Measurements from ENCODE around the gene TNFRSF14.

The TNFRSF14 gene

DNA sequence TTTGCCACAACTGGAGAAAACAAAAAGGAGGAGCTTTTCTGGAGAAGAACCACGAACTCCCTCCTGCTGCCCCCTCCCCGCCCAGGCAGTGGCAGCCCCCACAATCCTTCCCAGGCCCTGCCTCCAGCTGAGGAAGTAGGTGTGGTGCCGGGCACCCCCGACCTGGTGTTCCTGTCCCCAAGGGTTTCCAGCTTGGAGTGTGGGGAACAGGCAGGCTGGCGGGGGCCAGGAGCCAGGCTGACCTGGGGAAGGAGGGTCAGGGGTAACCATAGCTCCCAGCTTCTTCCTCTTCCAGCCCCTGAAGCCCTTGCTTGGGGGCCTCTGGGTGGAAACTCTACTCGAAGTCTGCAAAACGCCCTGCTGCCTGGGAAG is 21.9 kb upstream of the TNFRSF14 start:
- Histone ChIP-seq H3K27ac (ENCODE audit: low read depth, low read length) (no peak overlapping the region), H3K9me3 (ENCODE audit: insufficient read depth, low read length) (no peaks in the 10 kb centered on the region), H3K9me2 (replicated peaks; ENCODE audit: insufficient read depth, low read length) (no peaks in the 10 kb centered on the region), H3K36me3 (ENCODE audit: low read length) (no peaks in the 10 kb centered on the region), H3K27me3 (ENCODE audit: low read length) (no peaks in the 10 kb centered on the region), H3K9ac (ENCODE audit: low read length) (no peak overlapping the region), H2AFZ (ENCODE audit: low read depth, low read length, severe bottlenecking) (no peak overlapping the region), H3K4me2 (ENCODE audit: low read depth, low read length, poor library complexity, severe bottlenecking) (no peak overlapping the region), H3K4me3 (ENCODE audit: insufficient read depth, low read length, poor library complexity, severe bottlenecking) (no peak overlapping the region), H3K79me2 (ENCODE audit: insufficient read depth, low read length) (no peaks in the 10 kb centered on the region), H3F3A (ENCODE audit: insufficient read depth) (no peaks in the 10 kb centered on the region), H4K20me1 (ENCODE audit: low read depth, low read length) (no peaks in the 10 kb centered on the region)
- TF ChIP-seq, protein P1, sequence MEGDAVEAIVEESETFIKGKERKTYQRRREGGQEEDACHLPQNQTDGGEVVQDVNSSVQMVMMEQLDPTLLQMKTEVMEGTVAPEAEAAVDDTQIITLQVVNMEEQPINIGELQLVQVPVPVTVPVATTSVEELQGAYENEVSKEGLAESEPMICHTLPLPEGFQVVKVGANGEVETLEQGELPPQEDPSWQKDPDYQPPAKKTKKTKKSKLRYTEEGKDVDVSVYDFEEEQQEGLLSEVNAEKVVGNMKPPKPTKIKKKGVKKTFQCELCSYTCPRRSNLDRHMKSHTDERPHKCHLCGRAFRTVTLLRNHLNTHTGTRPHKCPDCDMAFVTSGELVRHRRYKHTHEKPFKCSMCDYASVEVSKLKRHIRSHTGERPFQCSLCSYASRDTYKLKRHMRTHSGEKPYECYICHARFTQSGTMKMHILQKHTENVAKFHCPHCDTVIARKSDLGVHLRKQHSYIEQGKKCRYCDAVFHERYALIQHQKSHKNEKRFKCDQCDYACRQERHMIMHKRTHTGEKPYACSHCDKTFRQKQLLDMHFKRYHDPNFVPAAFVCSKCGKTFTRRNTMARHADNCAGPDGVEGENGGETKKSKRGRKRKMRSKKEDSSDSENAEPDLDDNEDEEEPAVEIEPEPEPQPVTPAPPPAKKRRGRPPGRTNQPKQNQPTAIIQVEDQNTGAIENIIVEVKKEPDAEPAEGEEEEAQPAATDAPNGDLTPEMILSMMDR (IDR thresholded peaks at IDR 0.05; ENCODE audit: insufficient read depth, low read length, poor library complexity, severe bottlenecking), result no peak
- no peak for TF ChIP-seq EZH2phosphoT487 (conservative IDR thresholded peaks at IDR 0.05; ENCODE audit: low read length)

DNA sequence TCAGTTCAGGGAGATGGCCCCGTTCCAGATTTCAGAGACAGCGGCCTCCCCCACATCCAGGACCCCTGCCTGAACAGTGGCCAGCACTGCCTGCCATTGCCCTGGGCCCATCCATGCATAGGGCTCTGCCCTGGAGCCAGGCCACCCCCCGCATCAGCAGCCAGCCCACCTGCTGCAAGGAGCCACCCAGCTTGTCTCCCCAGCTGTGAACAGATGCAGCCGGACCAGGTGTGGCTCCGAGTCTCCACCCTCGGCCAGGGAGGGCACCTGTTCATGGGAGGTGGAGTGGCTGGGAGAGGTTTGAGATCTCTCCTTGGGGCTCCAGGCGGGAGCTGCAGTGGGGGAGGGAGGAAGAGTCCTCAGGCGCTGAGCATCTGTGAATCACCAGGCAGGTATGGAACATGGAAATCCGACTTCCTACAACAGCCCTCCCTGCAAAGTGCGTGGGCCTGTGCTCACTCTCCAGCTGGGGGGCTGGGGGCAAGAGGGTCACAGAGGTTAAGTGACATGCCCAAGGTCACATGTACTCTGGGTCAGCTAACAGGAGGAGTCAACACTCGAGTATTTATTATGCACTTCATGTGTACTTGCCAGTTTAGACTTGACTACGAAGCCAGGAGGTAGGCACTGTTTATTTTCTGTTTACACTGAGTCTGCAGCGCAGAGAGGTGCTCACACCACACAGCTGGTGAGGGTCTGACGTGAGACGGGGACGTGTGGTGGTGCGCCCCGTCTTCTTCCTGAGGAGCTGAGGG is 21.3 kb upstream of the TNFRSF14 start:
- H2AFZ ChIP-seq (ENCODE audit: low read depth, low read length, severe bottlenecking), result no peak overlapping the region
- H3K4me3 ChIP-seq (ENCODE audit: insufficient read depth, low read length, poor library complexity, severe bottlenecking), result no peak overlapping the region
- H3K9me2 ChIP-seq (replicated peaks; ENCODE audit: insufficient read depth, low read length), result no peaks in the 10 kb centered on the region
- H4K20me1 ChIP-seq (ENCODE audit: low read depth, low read length), result no peaks in the 10 kb centered on the region
- no peaks in the 10 kb centered on the region for H3K27me3 ChIP-seq (ENCODE audit: low read length)
- no peak overlapping the region for H3K4me2 ChIP-seq (ENCODE audit: low read depth, low read length, poor library complexity, severe bottlenecking)
- no peaks in the 10 kb centered on the region for H3K79me2 ChIP-seq (ENCODE audit: insufficient read depth, low read length)
- H3F3A ChIP-seq (ENCODE audit: insufficient read depth), result no peaks in the 10 kb centered on the region
- no peaks in the 10 kb centered on the region for H3K9me3 ChIP-seq (ENCODE audit: insufficient read depth, low read length)
- H3K27ac ChIP-seq (ENCODE audit: low read depth, low read length), result no peak overlapping the region
- no peak for TF ChIP-seq EZH2phosphoT487 (conservative IDR thresholded peaks at IDR 0.05; ENCODE audit: low read length)
- TF ChIP-seq, protein P1 (IDR thresholded peaks at IDR 0.05; ENCODE audit: insufficient read depth, low read length, poor library complexity, severe bottlenecking), result no peak
- no peaks in the 10 kb centered on the region for H3K36me3 ChIP-seq (ENCODE audit: low read length)
- no peak overlapping the region for H3K9ac ChIP-seq (ENCODE audit: low read length)

DNA sequence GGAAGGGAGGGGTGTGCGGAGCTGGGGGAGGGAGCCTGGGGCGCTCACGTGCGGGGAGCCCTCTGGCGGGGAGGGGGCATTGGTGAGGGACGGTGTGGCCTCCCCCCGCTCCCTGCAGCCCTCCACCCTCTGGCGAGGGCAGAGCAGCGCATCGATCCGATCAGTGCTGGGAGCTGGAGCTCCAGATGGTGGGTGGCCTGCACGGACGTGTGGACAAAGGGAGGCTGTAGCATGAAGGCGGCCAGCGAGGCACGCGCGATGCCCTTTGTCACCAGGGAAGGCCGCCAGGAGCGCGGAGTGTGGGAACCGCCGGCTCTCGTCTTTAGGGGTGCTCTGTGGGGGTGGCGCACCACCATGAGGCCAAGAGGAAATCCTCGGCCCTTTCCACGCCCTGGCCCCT is 20.7 kb upstream of the TNFRSF14 start:
- TF ChIP-seq, protein P1 (IDR thresholded peaks at IDR 0.05; ENCODE audit: insufficient read depth, low read length, poor library complexity, severe bottlenecking), result no peak
- no peak for TF ChIP-seq EZH2phosphoT487 (conservative IDR thresholded peaks at IDR 0.05; ENCODE audit: low read length)
- H3K9me3 ChIP-seq (ENCODE audit: insufficient read depth, low read length), result no peaks in the 10 kb centered on the region
- no peaks in the 10 kb centered on the region for H3K36me3 ChIP-seq (ENCODE audit: low read length)
- no peaks in the 10 kb centered on the region for H4K20me1 ChIP-seq (ENCODE audit: low read depth, low read length)
- no peak overlapping the region for H3K27ac ChIP-seq (ENCODE audit: low read depth, low read length)
- no peak overlapping the region for H3K9ac ChIP-seq (ENCODE audit: low read length)
- no peaks in the 10 kb centered on the region for H3K79me2 ChIP-seq (ENCODE audit: insufficient read depth, low read length)
- H2AFZ ChIP-seq (ENCODE audit: low read depth, low read length, severe bottlenecking), result no peak overlapping the region
- no peaks in the 10 kb centered on the region for H3K27me3 ChIP-seq (ENCODE audit: low read length)
- H3K4me2 ChIP-seq (ENCODE audit: low read depth, low read length, poor library complexity, severe bottlenecking), result no peak overlapping the region
- no peaks in the 10 kb centered on the region for H3F3A ChIP-seq (ENCODE audit: insufficient read depth)
- no peak overlapping the region for H3K4me3 ChIP-seq (ENCODE audit: insufficient read depth, low read length, poor library complexity, severe bottlenecking)
- H3K9me2 ChIP-seq (replicated peaks; ENCODE audit: insufficient read depth, low read length), result no peaks in the 10 kb centered on the region
